Panc1 (cell line): ENCODE measurements around the gene MRPS5. TPM values are rescaled to one million over a fixed set of nuclear protein-coding genes. Genes with fewer than 3 reads are reported as not detected.
"Not testable (repeated sequence)": the region's sequence is repeated elsewhere in the genome, so short reads cannot be mapped to it uniquely, and the experiment has no call there.

ENCODE experiments used
- ATAC-seq: fragments of 200-7000 bp; cut with Tn5 transposase; 2 replicates; pipeline ENCODE4 v1.9.1; 2020; ENCODE audit warnings: mild to moderate bottlenecking, moderate library complexity
- BruUV-seq: library from RNA; stranded (reverse); fragments of 400-500 nt; replicated peaks from 2 replicates; lab custom pipeline; 2021; lab: Mats Ljungman, UMichigan
- CTCF ChIA-PET: fragments of 300-600 bp; sonication (Branson Sonifier 250); formaldehyde crosslinking; loops from one replicate; lab custom pipeline; 2022; ENCODE audit warnings: antibody characterized with exemption; lab: Charles Lee
- POLR2A ChIA-PET: fragments of 300-600 bp; sonication (Branson Sonifier 250); formaldehyde crosslinking; loops from one replicate; lab custom pipeline; 2022; ENCODE audit warnings: antibody characterized with exemption; lab: Charles Lee
- DNase-seq: peaks from one replicate; pipeline ENCODE4 v3.0.0-alpha.2; 2010; ENCODE audit warnings: low read depth, low spot score
- H3K27ac ChIP-seq: 2 replicates; pipeline ENCODE4 v1.5.1; 2011; ENCODE audit warnings: mild to moderate bottlenecking, low read length, inconsistent platforms
- H3K27me3 ChIP-seq: fragments of 200-500 bp; sonication (Bioruptor generic); 2 replicates; pipeline ENCODE4 v1.6.0; 2014; ENCODE audit warnings: low read length, inconsistent platforms; ENCODE audit not compliant: control insufficient read depth, insufficient read depth
- H3K36me3 ChIP-seq: fragments of 200-500 bp; sonication (Bioruptor generic); 2 replicates; pipeline ENCODE4 v1.5.1; 2014; ENCODE audit warnings: inconsistent platforms, mild to moderate bottlenecking, low read length, moderate library complexity; ENCODE audit not compliant: control insufficient read depth, insufficient read depth
- H3K4me1 ChIP-seq: 2 replicates; pipeline ENCODE4 v1.5.1; 2011; ENCODE audit warnings: inconsistent platforms, mild to moderate bottlenecking, low read length, moderate library complexity; ENCODE audit not compliant: control insufficient read depth, insufficient read depth
- H3K4me3 ChIP-seq, 2 experiments: 2 replicates each; pipeline ENCODE4 v1.5.1; 2011 to 2012; ENCODE audit warnings: low read depth in 2 of 2, low read length in 2 of 2, mild to moderate bottlenecking in 2 of 2, inconsistent platforms in 1 of 2, moderate library complexity in 1 of 2
- H3K9me3 ChIP-seq: fragments of 200-500 bp; sonication (Bioruptor generic); 2 replicates; pipeline ENCODE4 v1.5.1; 2014; ENCODE audit warnings: low read depth, mild to moderate bottlenecking, inconsistent platforms, low read length, moderate library complexity; ENCODE audit not compliant: control insufficient read depth, insufficient read depth
- CTCF ChIP-seq: fragments of 450-650 bp; IDR thresholded peaks from 2 replicates; pipeline ENCODE4 v1.5.1; 2017; ENCODE audit warnings: mild to moderate bottlenecking
- POLR2AphosphoS5 ChIP-seq: IDR thresholded peaks from 2 replicates; pipeline ENCODE4 v1.6.1; 2012; ENCODE audit warnings: mild to moderate bottlenecking, low read depth, low read length, moderate library complexity
- REST ChIP-seq, 2 experiments: IDR thresholded peaks; 2 replicates each; pipeline ENCODE4 v1.6.1; 2011 to 2012; ENCODE audit warnings: low read depth in 2 of 2, control low read depth in 1 of 2, low read length in 1 of 2, mild to moderate bottlenecking in 1 of 2, moderate library complexity in 1 of 2; ENCODE audit not compliant: insufficient read depth in 1 of 2
- SIN3A ChIP-seq: IDR thresholded peaks from 2 replicates; pipeline ENCODE4 v1.6.1; 2012; ENCODE audit warnings: low read depth, mild to moderate bottlenecking, low read length, moderate library complexity, borderline replicate concordance; ENCODE audit not compliant: insufficient read depth
- TCF7L2 ChIP-seq: IDR thresholded peaks from 2 replicates; pipeline ENCODE4 v1.6.1; 2011; ENCODE audit warnings: mild to moderate bottlenecking, low read depth, low read length, inconsistent platforms
- in situ Hi-C: cut with HindIII; loops from 2 replicates; pipeline ENCODE4 v1.10.0; 2016; ENCODE audit warnings: low sequenced_read_pairs, low pct_unique_long_range_greater_than_20kb
- intact Hi-C: fragments of 100-400 bp; cut with micrococcal nuclease; formaldehyde crosslinking; loops from one replicate; pipeline ENCODE4 v1.10.0; 2022; ENCODE audit not compliant: unreplicated experiment
- total RNA-seq: library from RNA; stranded (reverse); gene quantifications from one replicate; pipeline ENCODE4 v1.2.1, GENCODE V29; 2021; ENCODE audit not compliant: unreplicated experiment

MRPS5 gene
- total RNA-seq, 1 experiment from 2014 or later = 95.8 TPM

DNA sequence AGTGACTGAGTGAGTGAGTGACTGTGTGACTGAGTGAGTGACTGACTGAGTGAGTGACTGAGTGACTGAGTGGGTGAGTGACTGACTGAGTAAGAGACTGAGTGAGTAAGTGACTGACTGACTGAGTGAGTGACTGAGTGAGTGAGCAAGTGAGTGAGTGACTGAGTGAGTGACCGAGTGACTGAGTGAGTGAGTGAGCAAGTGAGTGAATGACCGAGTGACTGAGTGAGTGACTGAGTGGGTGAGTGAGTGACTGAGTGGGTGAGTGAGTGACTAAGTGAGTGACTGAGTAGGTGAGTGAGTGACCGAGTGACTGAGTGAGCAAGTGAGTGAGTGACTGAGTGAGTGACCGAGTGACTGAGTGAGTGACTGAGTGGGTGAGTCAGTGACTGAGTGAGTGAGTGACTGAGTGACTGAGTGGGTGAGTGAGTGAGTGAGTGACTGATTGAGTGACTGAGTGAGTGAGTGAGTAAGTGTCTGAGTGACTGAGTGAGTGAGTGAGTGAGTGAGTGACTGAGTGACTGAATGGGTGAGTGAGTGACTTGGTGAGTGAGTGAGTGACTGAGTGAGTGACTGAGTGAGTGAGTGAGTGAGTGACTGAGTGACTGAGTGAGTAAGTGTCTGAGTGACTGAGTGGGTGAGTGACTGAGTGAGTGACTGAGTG lies 82.8 kb downstream of the MRPS5 start:
- ATAC-seq (no peak), DNase-seq (no peak)
- no peaks in the 10 kb centered on the region for H3K36me3 ChIP-seq
- no peaks in the 10 kb centered on the region for H3K9me3 ChIP-seq
- TF ChIP-seq TCF7L2 (no peak), REST (IDR thresholded peaks at IDR 0.05; ENCODE audit: insufficient read depth in 1 of 2, low read depth in 2 of 2, low read length in 1 of 2) (no peak), CTCF (no peak), SIN3A (no peak), POLR2AphosphoS5 (no peak)
- peaks cover 5% of the 10 kb centered on the region; the same call in 1 of the 2 replicates for H3K27me3 ChIP-seq
- H3K27ac ChIP-seq = no peak overlapping the region
- intact Hi-C loops (no loop called here), in situ Hi-C loops (no loop called here)
- BruUV-seq = no TSS peak
- H3K4me3 ChIP-seq = no peak overlapping the region
- H3K4me1 ChIP-seq = no peaks in the 10 kb centered on the region
- ChIA-PET POLR2A (no interaction called here), CTCF (no interaction called here)

GRCh38 chr2:95037841-95038585 lies 83.6 kb downstream of the MRPS5 start:
- H3K36me3 ChIP-seq, H3K9me3 ChIP-seq, intact Hi-C loops, H3K4me3 ChIP-seq, H3K4me1 ChIP-seq, CTCF ChIA-PET, H3K27ac ChIP-seq, POLR2A ChIA-PET, BruUV-seq, ATAC-seq, in situ Hi-C loops, H3K27me3 ChIP-seq, DNase-seq: not testable (repeated sequence)

- Histone ChIP-seq H3K27ac (no peak overlapping the region), H3K9me3 (no peaks in the 10 kb centered on the region), H3K4me3 (no peak overlapping the region), H3K27me3 (peaks cover 5% of the 10 kb centered on the region; the same call in 1 of the 2 replicates), H3K4me1 (no peaks in the 10 kb centered on the region), H3K36me3 (no peaks in the 10 kb centered on the region)
- in situ Hi-C loops (no loop called here), intact Hi-C loops (no loop called here)
- ATAC-seq (no peak), DNase-seq (no peak)
- CTCF ChIA-PET = no interaction called here
- BruUV-seq = no TSS peak
- no peak for TF ChIP-seq POLR2AphosphoS5
- no peak for TF ChIP-seq TCF7L2
- no peak for TF ChIP-seq REST (IDR thresholded peaks at IDR 0.05; ENCODE audit: insufficient read depth in 1 of 2, low read depth in 2 of 2, low read length in 1 of 2)
- TF ChIP-seq SIN3A = no peak
- TF ChIP-seq CTCF = no peak
- POLR2A ChIA-PET = no interaction called here
Measured at GRCh38 chr2:95037384-95037839, 84.2 kb downstream of the MRPS5 start.
